Measurements from ENCODE around the gene NUP98.

GRCh38 chr11:3638513-3638912 lies 158.8 kb downstream of the NUP98 start:
- TF ChIP-seq TBP (CRISPR knock-in tag; IDR thresholded peaks at IDR 0.05) = no peak
- TF ChIP-seq EED (CRISPR knock-in tag; IDR thresholded peaks at IDR 0.05) = no peak
